DOHH2 (cell line): ENCODE data around the gene ITPR3.

ENCODE experiments used
- CTCF ChIP-seq: fragments of 200-600 bp; sonication (generic); IDR thresholded peaks from one replicate; pipeline ENCODE4 v1.5.1; 2014; ENCODE audit warnings: antibody characterized with exemption, mild to moderate bottlenecking, low read depth, low read length; ENCODE audit not compliant: poor library complexity, severe bottlenecking
- EZH2phosphoT487 ChIP-seq: fragments of 200-600 bp; sonication (generic); IDR thresholded peaks from 2 replicates; pipeline ENCODE4 v1.6.1; 2017; ENCODE audit warnings: borderline replicate concordance, mild to moderate bottlenecking, antibody characterized with exemption, low read length, moderate library complexity, mixed read lengths

- TF ChIP-seq CTCF, result no peak
- no peak for TF ChIP-seq EZH2phosphoT487
These were observed 121.0 kb downstream of the ITPR3 start for GRCh38 chr6:33742092-33742491.
